ENCODE results near the gene MCUB. TPM values are rescaled to one million over a fixed set of nuclear protein-coding genes. Genes with fewer than 3 reads are reported as not detected.

Gene MCUB
- total and polyA plus RNA-seq, 2 donors from 2014 or later: 2.3 to 15.2 TPM

DNA sequence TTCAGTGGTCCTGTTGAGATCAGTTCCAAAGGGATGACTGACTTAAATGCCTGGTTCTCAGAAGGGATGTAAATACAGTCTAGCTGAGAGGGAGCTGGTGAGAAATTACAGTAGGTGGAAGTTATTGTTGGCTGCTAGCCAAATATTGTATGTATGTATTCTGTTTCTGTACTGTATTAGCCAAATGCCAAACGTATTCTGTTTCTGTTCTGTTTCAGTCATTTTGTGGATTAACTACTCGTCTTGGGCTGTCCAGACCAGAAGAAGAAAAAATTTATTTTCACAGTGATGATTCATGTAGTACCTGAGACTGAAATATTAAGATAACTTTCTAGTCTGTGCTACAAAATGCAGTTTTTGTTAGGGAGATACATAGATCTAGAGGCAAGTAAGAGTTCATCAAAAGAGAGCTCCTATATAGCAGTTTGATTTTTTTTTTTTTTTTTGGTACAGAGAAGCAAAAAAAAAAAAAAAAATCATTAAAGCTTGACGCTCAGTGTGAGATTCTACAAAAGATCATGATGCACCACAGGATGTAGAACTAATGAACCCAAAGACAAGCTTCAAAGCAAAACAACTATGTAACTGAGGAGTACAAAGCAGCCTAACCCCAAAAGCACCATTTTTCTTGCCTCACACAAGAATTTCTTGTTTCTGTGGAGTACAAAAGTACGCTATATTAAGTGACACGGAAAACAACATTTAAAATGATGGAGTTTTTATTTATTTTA lies 88.4 kb downstream of the MCUB start:
- FAIRE-seq: no peak
- Histone ChIP-seq H3K9me3 (ENCODE audit: control insufficient read depth in 2 of 3, insufficient read depth in 1 of 3, low read length in 3 of 3) (peaks cover 0 to 24% (median 0%) of the 10 kb centered on the region in 3 donors), H3K4me3 (ENCODE audit: low read length in 3 of 3) (no peak overlapping the region), H3K9ac (ENCODE audit: low read length in 3 of 3) (no peak overlapping the region), H3K27ac (ENCODE audit: low read depth in 2 of 2, low read length in 2 of 2) (no peak overlapping the region), H3K27me3 (ENCODE audit: control insufficient read depth, insufficient read depth, low read length) (no peaks in the 10 kb centered on the region), H3K4me1 (ENCODE audit: control insufficient read depth in 2 of 3, insufficient read depth in 2 of 3, low read depth in 1 of 3, low read length in 3 of 3) (no peaks in the 10 kb centered on the region), H3K36me3 (ENCODE audit: control insufficient read depth in 2 of 3, insufficient read depth in 3 of 3, low read length in 3 of 3) (no peaks in the 10 kb centered on the region)
- intact Hi-C loops (cut with DNase I): no loop called here
- no peak for TF ChIP-seq CTCF (IDR thresholded peaks at IDR 0.05; ENCODE audit: borderline replicate concordance, extremely low read depth, insufficient read depth)
- no peak for DNase-seq

GRCh38 chr4:109648997-109649575 lies 89.0 kb downstream of the MCUB start:
- no peak for FAIRE-seq

GRCh38 chr4:109649872-109650271 lies 89.8 kb downstream of the MCUB start:
- DNase-seq (no peak), FAIRE-seq (no peak)
- no peak overlapping the region for H3K27ac ChIP-seq (ENCODE audit: low read depth in 2 of 2, low read length in 2 of 2)
- no peaks in the 10 kb centered on the region for H3K4me1 ChIP-seq (ENCODE audit: control insufficient read depth in 2 of 3, insufficient read depth in 2 of 3, low read depth in 1 of 3, low read length in 3 of 3)
- intact Hi-C loops (cut with DNase I): no loop called here
- no peak for TF ChIP-seq CTCF (IDR thresholded peaks at IDR 0.05; ENCODE audit: borderline replicate concordance, extremely low read depth, insufficient read depth)
- peaks cover 0 to 24% (median 0%) of the 10 kb centered on the region in 3 donors for H3K9me3 ChIP-seq (ENCODE audit: control insufficient read depth in 2 of 3, insufficient read depth in 1 of 3, low read length in 3 of 3)
- H3K27me3 ChIP-seq (ENCODE audit: control insufficient read depth, insufficient read depth, low read length): no peaks in the 10 kb centered on the region
- H3K36me3 ChIP-seq (ENCODE audit: control insufficient read depth in 2 of 3, insufficient read depth in 3 of 3, low read length in 3 of 3): no peaks in the 10 kb centered on the region
- H3K9ac ChIP-seq (ENCODE audit: low read length in 3 of 3): no peak overlapping the region
- no peak overlapping the region for H3K4me3 ChIP-seq (ENCODE audit: low read length in 3 of 3)

More at GRCh38 chr4:109648997-109649575, 89.0 kb downstream of the MCUB start:
- H3K27me3 ChIP-seq (ENCODE audit: control insufficient read depth, insufficient read depth, low read length): no peaks in the 10 kb centered on the region
- no peaks in the 10 kb centered on the region for H3K36me3 ChIP-seq (ENCODE audit: control insufficient read depth in 2 of 3, insufficient read depth in 3 of 3, low read length in 3 of 3)
- H3K9ac ChIP-seq (ENCODE audit: low read length in 3 of 3): no peak overlapping the region
- H3K27ac ChIP-seq (ENCODE audit: low read depth in 2 of 2, low read length in 2 of 2): no peak overlapping the region
- H3K4me1 ChIP-seq (ENCODE audit: control insufficient read depth in 2 of 3, insufficient read depth in 2 of 3, low read depth in 1 of 3, low read length in 3 of 3): no peaks in the 10 kb centered on the region
- H3K4me3 ChIP-seq (ENCODE audit: low read length in 3 of 3): no peak overlapping the region
- intact Hi-C loops (cut with DNase I): no loop called here
- no peak for TF ChIP-seq CTCF (IDR thresholded peaks at IDR 0.05; ENCODE audit: borderline replicate concordance, extremely low read depth, insufficient read depth)
- peaks cover 0 to 24% (median 0%) of the 10 kb centered on the region in 3 donors for H3K9me3 ChIP-seq (ENCODE audit: control insufficient read depth in 2 of 3, insufficient read depth in 1 of 3, low read length in 3 of 3)
- no peak for DNase-seq
